Endodermal cell (in vitro differentiated cells): ENCODE results near the gene AOPEP. TPM values are rescaled to one million over a fixed set of nuclear protein-coding genes. Genes with fewer than 3 reads are reported as not detected.

ENCODE experiments used
- DNase-seq: peaks from one replicate; pipeline ENCODE4 v3.0.0-alpha.2; 2017
- H3K27ac ChIP-seq: 2 replicates; pipeline ENCODE4 v1.5.1; 2013; ENCODE audit warnings: mild to moderate bottlenecking, low read depth, low read length, moderate library complexity
- H3K27me3 ChIP-seq: 2 replicates; pipeline ENCODE4 v1.6.1; 2013; ENCODE audit warnings: mild to moderate bottlenecking, low read length, moderate library complexity; ENCODE audit not compliant: insufficient read depth, control insufficient read depth, poor library complexity, severe bottlenecking
- H3K36me3 ChIP-seq: 2 replicates; pipeline ENCODE4 v1.7.0; 2013; ENCODE audit warnings: mild to moderate bottlenecking, low read length, moderate library complexity; ENCODE audit not compliant: control insufficient read depth, insufficient read depth
- H3K4me1 ChIP-seq: one replicate; pipeline ENCODE4 v1.7.0; 2013; ENCODE audit warnings: low read length; ENCODE audit not compliant: control insufficient read depth, insufficient read depth
- H3K4me3 ChIP-seq: 2 replicates; pipeline ENCODE4 v1.5.1; 2013; ENCODE audit warnings: mild to moderate bottlenecking, low read length, moderate library complexity
- H3K9ac ChIP-seq: 2 replicates; pipeline ENCODE4 v1.6.1; 2013; ENCODE audit warnings: mild to moderate bottlenecking, low read length, moderate library complexity; ENCODE audit not compliant: poor library complexity, severe bottlenecking; ENCODE audit errors: extremely low read depth
- H3K9me3 ChIP-seq: 2 replicates; pipeline ENCODE4 v1.6.1; 2013; ENCODE audit warnings: mild to moderate bottlenecking, low read length, moderate library complexity; ENCODE audit not compliant: control insufficient read depth
- H3K27ac Mint-ChIP-seq: 2 replicates; pipeline ENCODE4 v1.8.0; 2020; ENCODE audit warnings: mixed read lengths
- H3K27me3 Mint-ChIP-seq: 2 replicates; pipeline ENCODE4 v1.8.0; 2021; ENCODE audit warnings: mild to moderate bottlenecking, mixed read lengths; ENCODE audit not compliant: insufficient read depth
- H3K36me3 Mint-ChIP-seq: 2 replicates; pipeline ENCODE4 v1.8.0; 2020; ENCODE audit warnings: low read depth, mixed read lengths
- H3K4me1 Mint-ChIP-seq: 2 replicates; pipeline ENCODE4 v1.8.0; 2020; ENCODE audit warnings: mixed read lengths
- H3K4me3 Mint-ChIP-seq: 2 replicates; pipeline ENCODE4 v1.8.0; 2020; ENCODE audit warnings: mild to moderate bottlenecking, moderate library complexity, mixed read lengths
- H3K9me3 Mint-ChIP-seq: 2 replicates; pipeline ENCODE4 v1.8.0; 2020; ENCODE audit warnings: mild to moderate bottlenecking, mixed read lengths
- WGBS, 2 experiments: methylation state at CpG; one replicate each; pipeline versions ENCODE4 v1.1.5 to v1.1.7; 2013; ENCODE audit warnings: missing lambda C conversion rate in 2 of 2, mixed read lengths in 1 of 2; ENCODE audit not compliant: insufficient coverage in 1 of 2, insufficient read length in 1 of 2; 5-methylcytosine and 5-hydroxymethylcytosine counted together
- total RNA-seq, 2 donors: library from RNA; stranded (reverse); fragmentation: NEBNext Ultra II Directional in 1 of 2; extraction: Animal tissue kit (Norgen Biotek cat#: 25700) in 1 of 2; gene quantifications; 2 replicates in 1 of 2; 3 replicates in 1 of 2; pipeline ENCODE4 v1.2.1, GENCODE V29; 2021
- TF ChIP-seq, protein P1 (sequence below): fragments of 200-600 bp; sonication (generic); conservative IDR thresholded peaks from 2 replicates; pipeline ENCODE4 v1.5.0; 2021; ENCODE audit warnings: antibody characterized with exemption, mild to moderate bottlenecking

AOPEP gene
- total RNA-seq, 2 donors from 2014 or later = 23.4 to 33.7 TPM

DNA sequence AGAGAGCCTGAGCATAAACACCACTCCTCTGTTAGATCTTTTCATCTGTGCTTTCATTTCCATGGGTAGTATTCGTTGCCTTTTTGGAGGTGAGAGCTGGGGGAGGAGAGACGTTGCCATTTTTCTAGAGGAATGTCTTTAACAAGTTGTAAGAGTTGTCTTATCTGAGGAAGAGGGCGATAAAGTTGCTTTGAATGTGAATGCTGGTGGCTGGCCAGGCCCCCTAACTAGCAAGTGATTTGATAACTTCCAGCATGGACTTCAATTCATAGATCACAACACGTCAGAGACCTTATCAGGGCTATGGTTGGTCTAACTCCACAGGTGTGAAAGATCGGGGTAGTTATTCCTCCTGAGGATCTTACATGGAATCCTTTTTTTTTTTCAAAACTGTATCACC is 30.0 kb upstream of the AOPEP start:
- Mint-ChIP-seq H3K4me3 (no peak overlapping the region), H3K36me3 (no peaks in the 10 kb centered on the region), H3K27me3 (peaks cover 7% of the 10 kb centered on the region), H3K9me3 (no peaks in the 10 kb centered on the region), H3K27ac (peak overlapping the region; percentile 77), H3K4me1 (peaks cover 44% of the 10 kb centered on the region)
- no peak overlapping the region for H3K4me3 ChIP-seq
- no peak overlapping the region for H3K9ac ChIP-seq
- no peaks in the 10 kb centered on the region for H3K9me3 ChIP-seq
- H3K27me3 ChIP-seq = no peaks in the 10 kb centered on the region
- 31 to 65% methylated on average over 2 to 5 of the region's 5 CpGs for WGBS, 2 experiments
- H3K4me1 ChIP-seq = peaks cover 17% of the 10 kb centered on the region
- DNase-seq = peak; percentile 61
- H3K36me3 ChIP-seq = no peaks in the 10 kb centered on the region
- TF ChIP-seq, protein P1, sequence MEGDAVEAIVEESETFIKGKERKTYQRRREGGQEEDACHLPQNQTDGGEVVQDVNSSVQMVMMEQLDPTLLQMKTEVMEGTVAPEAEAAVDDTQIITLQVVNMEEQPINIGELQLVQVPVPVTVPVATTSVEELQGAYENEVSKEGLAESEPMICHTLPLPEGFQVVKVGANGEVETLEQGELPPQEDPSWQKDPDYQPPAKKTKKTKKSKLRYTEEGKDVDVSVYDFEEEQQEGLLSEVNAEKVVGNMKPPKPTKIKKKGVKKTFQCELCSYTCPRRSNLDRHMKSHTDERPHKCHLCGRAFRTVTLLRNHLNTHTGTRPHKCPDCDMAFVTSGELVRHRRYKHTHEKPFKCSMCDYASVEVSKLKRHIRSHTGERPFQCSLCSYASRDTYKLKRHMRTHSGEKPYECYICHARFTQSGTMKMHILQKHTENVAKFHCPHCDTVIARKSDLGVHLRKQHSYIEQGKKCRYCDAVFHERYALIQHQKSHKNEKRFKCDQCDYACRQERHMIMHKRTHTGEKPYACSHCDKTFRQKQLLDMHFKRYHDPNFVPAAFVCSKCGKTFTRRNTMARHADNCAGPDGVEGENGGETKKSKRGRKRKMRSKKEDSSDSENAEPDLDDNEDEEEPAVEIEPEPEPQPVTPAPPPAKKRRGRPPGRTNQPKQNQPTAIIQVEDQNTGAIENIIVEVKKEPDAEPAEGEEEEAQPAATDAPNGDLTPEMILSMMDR = no peak
- no peak overlapping the region for H3K27ac ChIP-seq

DNA sequence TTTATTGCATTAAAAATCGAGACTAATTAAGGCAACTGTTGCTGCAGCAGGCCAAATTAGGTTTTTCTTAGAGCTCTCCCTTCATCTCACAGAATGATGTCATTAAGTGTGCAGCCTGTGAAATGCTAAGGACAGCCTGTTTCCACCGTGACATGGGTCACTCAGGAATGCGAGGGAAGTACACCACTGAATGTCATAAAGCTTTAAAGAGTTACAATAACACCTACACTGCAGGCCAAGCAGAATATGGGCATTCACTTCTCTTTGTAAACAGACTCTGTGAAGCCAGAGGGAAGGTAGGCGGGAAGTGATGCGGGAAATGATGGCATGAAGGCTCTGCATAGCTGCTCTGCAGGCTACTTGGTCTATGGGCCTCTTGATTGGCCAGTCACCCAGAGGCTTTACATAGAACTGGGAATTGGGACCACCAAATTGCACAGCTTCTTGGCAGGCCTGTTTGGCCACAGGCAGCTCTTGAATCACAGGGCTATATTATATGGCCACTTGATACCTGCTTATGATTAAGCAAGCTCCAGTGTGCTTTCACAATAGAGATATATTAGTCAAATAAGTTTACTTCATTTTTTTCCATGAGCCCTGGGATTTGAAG is 28.4 kb upstream of the AOPEP start:
- Histone ChIP-seq H3K36me3 (no peaks in the 10 kb centered on the region), H3K9ac (no peak overlapping the region), H3K27me3 (no peaks in the 10 kb centered on the region), H3K4me1 (peaks cover 17% of the 10 kb centered on the region), H3K9me3 (no peaks in the 10 kb centered on the region), H3K4me3 (no peak overlapping the region), H3K27ac (no peak overlapping the region)
- TF ChIP-seq, protein P1 = no peak
- DNase-seq = peak; percentile 78
- Mint-ChIP-seq H3K27me3 (peaks cover 7% of the 10 kb centered on the region), H3K27ac (no peak overlapping the region), H3K36me3 (no peaks in the 10 kb centered on the region), H3K4me1 (peaks cover 37% of the 10 kb centered on the region), H3K9me3 (no peaks in the 10 kb centered on the region), H3K4me3 (no peak overlapping the region)
- WGBS, 2 experiments = 65 to 75% methylated on average over 3 to 5 of the region's 5 CpGs

DNA sequence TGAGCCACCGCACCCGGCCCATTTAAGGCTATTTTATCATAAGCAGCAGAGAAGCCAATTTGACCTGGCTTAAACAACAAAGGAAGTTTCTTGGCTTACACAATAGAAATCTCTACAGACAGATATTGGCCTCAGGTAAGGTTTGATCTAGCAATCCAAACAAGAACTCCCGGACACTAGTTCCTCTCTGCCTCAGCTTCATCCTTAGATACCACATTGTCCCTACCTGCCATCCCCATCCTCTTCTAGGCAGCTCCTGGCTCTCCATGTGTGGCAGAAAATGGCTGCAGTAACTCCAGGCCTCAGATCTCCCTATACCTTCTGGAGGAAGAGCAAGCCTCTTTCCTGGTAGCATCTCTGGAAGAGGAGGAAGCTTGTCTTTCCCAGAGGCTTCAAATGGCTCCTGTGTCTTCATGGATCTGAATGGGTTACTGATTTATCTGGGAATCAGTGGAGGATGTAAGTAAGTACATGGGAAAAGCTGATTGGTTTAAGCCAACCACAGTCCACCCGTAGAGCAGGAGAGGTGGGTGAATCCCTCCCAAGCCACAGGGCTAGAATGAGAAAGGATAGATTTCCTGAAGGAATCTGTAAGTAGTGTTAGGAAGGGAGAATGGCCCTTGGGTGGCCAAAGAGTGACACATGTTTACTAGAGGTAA is 26.7 kb upstream of the AOPEP start:
- Histone ChIP-seq H3K9me3 (no peaks in the 10 kb centered on the region), H3K27ac (no peak overlapping the region), H3K27me3 (no peaks in the 10 kb centered on the region), H3K36me3 (no peaks in the 10 kb centered on the region), H3K4me1 (peaks cover 15% of the 10 kb centered on the region), H3K4me3 (no peak overlapping the region), H3K9ac (no peak overlapping the region)
- peak; percentile 3 for DNase-seq
- 84 to 89% methylated on average over 3 to 4 of the region's 4 CpGs for WGBS, 2 experiments
- TF ChIP-seq, protein P1 = no peak
- no peak overlapping the region for H3K27ac Mint-ChIP-seq
- H3K36me3 Mint-ChIP-seq = no peaks in the 10 kb centered on the region
- H3K9me3 Mint-ChIP-seq = no peaks in the 10 kb centered on the region
- peaks cover 10% of the 10 kb centered on the region for H3K27me3 Mint-ChIP-seq
- no peak overlapping the region for H3K4me3 Mint-ChIP-seq
- peaks cover 33% of the 10 kb centered on the region for H3K4me1 Mint-ChIP-seq
